OCI-LY3 (cell line): ENCODE results near the gene USP4.

Source experiments
- EZH2phosphoT487 ChIP-seq: fragments of 200-600 bp; shearing (Covaris generic); IDR thresholded peaks from 2 replicates; pipeline ENCODE4 v1.6.1; 2018; ENCODE audit warnings: antibody characterized with exemption, mixed run types, low read depth
- TF ChIP-seq, protein P1 (sequence below): fragments of 200-600, 300-600 bp; sonication (generic); IDR thresholded peaks from 2 replicates; pipeline ENCODE4 v1.5.1; 2014; ENCODE audit warnings: antibody characterized with exemption, low read length, low read depth

DNA sequence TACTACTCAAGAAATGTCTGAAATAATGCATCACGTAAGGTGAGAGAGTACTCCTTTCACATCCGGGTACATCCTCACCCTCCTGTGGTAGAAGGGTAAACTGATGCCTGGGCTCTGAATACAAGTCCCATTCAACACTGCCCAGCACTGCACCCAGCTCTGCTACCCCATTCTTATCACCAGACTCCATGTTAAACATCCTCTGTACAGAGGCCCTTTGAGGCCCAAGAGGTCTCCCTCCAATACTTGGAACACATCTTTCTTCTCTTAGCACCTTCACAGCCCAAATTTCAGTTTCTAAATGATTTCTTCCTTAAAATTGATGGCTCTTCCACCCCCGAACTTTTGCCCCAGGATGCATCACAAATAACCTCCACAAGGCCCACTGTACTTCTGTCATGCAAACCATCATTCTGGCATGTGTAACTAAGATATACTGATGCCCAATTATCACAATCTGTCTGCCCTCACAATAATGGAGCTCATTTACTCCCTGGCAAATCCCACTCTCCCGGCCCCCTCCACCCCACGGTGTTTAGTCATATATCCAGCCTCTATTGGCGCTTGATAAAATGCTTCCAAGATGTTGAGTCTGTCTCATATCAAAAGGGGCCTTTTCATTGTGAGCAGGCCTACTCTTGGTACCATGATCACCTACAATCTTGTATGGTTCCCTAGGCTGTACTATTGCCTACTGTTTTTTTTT lies 30.9 kb upstream of the USP4 start:
- TF ChIP-seq, protein P1, sequence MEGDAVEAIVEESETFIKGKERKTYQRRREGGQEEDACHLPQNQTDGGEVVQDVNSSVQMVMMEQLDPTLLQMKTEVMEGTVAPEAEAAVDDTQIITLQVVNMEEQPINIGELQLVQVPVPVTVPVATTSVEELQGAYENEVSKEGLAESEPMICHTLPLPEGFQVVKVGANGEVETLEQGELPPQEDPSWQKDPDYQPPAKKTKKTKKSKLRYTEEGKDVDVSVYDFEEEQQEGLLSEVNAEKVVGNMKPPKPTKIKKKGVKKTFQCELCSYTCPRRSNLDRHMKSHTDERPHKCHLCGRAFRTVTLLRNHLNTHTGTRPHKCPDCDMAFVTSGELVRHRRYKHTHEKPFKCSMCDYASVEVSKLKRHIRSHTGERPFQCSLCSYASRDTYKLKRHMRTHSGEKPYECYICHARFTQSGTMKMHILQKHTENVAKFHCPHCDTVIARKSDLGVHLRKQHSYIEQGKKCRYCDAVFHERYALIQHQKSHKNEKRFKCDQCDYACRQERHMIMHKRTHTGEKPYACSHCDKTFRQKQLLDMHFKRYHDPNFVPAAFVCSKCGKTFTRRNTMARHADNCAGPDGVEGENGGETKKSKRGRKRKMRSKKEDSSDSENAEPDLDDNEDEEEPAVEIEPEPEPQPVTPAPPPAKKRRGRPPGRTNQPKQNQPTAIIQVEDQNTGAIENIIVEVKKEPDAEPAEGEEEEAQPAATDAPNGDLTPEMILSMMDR: no peak
- TF ChIP-seq EZH2phosphoT487: no peak
